Activated T-cell treated with anti-CD3 and anti-CD28 coated beads, Interleukin-2, amount 50 U/mL, for 4 hours (primary cell): ENCODE results near the gene ASH1L. TPM values are rescaled to one million over a fixed set of nuclear protein-coding genes. Genes with fewer than 3 reads are reported as not detected.
"Not testable (repeated sequence)": the region's sequence is repeated elsewhere in the genome, so short reads cannot be mapped to it uniquely, and the experiment has no call there.

ENCODE experiments used
- ATAC-seq, 2 donors: fragments of 200-7000 bp; cut with Tn5 transposase; one replicate each; pipeline ENCODE4 v1.10.0; 2021
- DNase-seq: peaks from one replicate; pipeline ENCODE4 v3.0.0-alpha.2; 2020
- H3K27me3 Mint-ChIP-seq: one replicate; pipeline ENCODE4 v1.8.0; 2021; ENCODE audit warnings: low read depth, mixed read lengths
- H3K36me3 Mint-ChIP-seq: one replicate; pipeline ENCODE4 v1.8.0; 2022; ENCODE audit warnings: mixed read lengths; ENCODE audit not compliant: insufficient read depth
- H3K4me1 Mint-ChIP-seq: one replicate; pipeline ENCODE4 v1.8.0; 2021; ENCODE audit warnings: low read depth, mixed read lengths
- H3K4me3 Mint-ChIP-seq: one replicate; pipeline ENCODE4 v1.8.0; 2021; ENCODE audit warnings: mild to moderate bottlenecking, moderate library complexity, mixed read lengths
- H3K9me3 Mint-ChIP-seq: one replicate; pipeline ENCODE4 v1.8.0; 2021; ENCODE audit warnings: mixed read lengths
- total RNA-seq, 3 donors: library from RNA; stranded (reverse); gene quantifications; one replicate each; pipeline ENCODE4 v1.2.1, GENCODE V29; 2021

The ASH1L gene
- total RNA-seq, 3 donors from 2014 or later, result 23.9 to 27.7 (median 25.5) TPM

- DNase-seq, H3K4me3 Mint-ChIP-seq, H3K36me3 Mint-ChIP-seq, ATAC-seq, H3K4me1 Mint-ChIP-seq, H3K27me3 Mint-ChIP-seq, H3K9me3 Mint-ChIP-seq: not testable (repeated sequence)
Observed at GRCh38 chr1:155575608-155576007, 13.0 kb upstream of the ASH1L start.

GRCh38 chr1:155574077-155574476, 11.5 kb upstream of the ASH1L start:
- no peaks in the 10 kb centered on the region for H3K27me3 Mint-ChIP-seq
- H3K4me1 Mint-ChIP-seq, result peaks cover 15% of the 10 kb centered on the region
- H3K36me3 Mint-ChIP-seq, result peaks cover 6% of the 10 kb centered on the region
- no peak overlapping the region for H3K4me3 Mint-ChIP-seq
- ATAC-seq (no peak), DNase-seq (no peak)
- H3K9me3 Mint-ChIP-seq, result no peaks in the 10 kb centered on the region

GRCh38 chr1:155570593-155570990, 8.0 kb upstream of the ASH1L start:
- no peak for DNase-seq
- Mint-ChIP-seq H3K27me3 (no peaks in the 10 kb centered on the region), H3K4me1 (peaks cover 20% of the 10 kb centered on the region), H3K4me3 (no peak overlapping the region), H3K9me3 (no peaks in the 10 kb centered on the region), H3K36me3 (peaks cover 14% of the 10 kb centered on the region)
- no peak for ATAC-seq

DNA sequence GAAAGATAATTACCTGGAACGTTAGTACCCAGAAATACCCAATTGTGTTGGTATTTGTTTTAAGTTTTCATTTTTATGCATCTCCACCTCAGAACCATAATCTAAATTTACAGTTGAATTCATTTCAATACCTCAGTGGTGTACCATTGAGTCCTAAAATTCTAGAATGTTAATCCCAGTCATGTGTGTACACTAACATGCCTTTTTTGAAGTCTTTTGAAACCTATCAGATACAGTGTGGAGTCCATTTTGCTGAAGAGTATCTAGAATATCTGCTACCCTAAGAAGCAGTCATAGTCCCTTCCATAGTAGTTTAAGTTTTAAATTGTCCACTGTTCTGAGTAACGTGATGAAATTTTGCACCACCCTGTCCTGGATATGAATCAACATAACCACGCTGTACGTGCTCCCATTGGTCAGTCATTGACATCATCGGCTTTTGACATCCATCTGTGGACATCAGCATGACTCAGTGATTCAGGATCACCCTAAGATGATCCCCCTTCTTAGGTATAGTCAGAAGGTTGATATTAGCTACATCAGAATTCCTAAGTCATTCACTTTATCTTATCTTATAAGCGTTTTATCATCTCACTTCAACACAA, 7.5 kb upstream of the ASH1L start:
- Mint-ChIP-seq H3K4me3 (no peak overlapping the region), H3K36me3 (peaks cover 16% of the 10 kb centered on the region), H3K27me3 (no peaks in the 10 kb centered on the region), H3K9me3 (no peaks in the 10 kb centered on the region), H3K4me1 (peaks cover 22% of the 10 kb centered on the region)
- no peak for DNase-seq
- ATAC-seq, result no peak

GRCh38 chr1:155563377-155564022, 897 bp upstream of the ASH1L start:
- Mint-ChIP-seq H3K4me1 (peaks cover 43% of the 10 kb centered on the region), H3K4me3 (peak overlapping the region; percentile 100)
- not testable (repeated sequence) for H3K9me3 Mint-ChIP-seq, H3K36me3 Mint-ChIP-seq, H3K27me3 Mint-ChIP-seq, DNase-seq
- ATAC-seq, result peak; percentile 2 to 4

GRCh38 chr1:155561779-155562580, 623 bp downstream of the ASH1L start:
- H3K36me3 Mint-ChIP-seq, H3K9me3 Mint-ChIP-seq, H3K27me3 Mint-ChIP-seq: not testable (repeated sequence)
- Mint-ChIP-seq H3K4me3 (peak overlapping the region; percentile 100), H3K4me1 (peaks cover 52% of the 10 kb centered on the region)
- DNase-seq (peak; percentile 59), ATAC-seq (peak; percentile 35 to 42)

GRCh38 chr1:155555915-155556314, 6.7 kb downstream of the ASH1L start:
- Mint-ChIP-seq H3K4me1 (peaks cover 51% of the 10 kb centered on the region), H3K9me3 (no peaks in the 10 kb centered on the region), H3K36me3 (peaks cover 9% of the 10 kb centered on the region), H3K4me3 (no peak overlapping the region), H3K27me3 (no peaks in the 10 kb centered on the region)
- DNase-seq, result no peak
- ATAC-seq, result no peak

GRCh38 chr1:155553349-155553748, 9.3 kb downstream of the ASH1L start:
- Mint-ChIP-seq H3K27me3 (no peaks in the 10 kb centered on the region), H3K4me1 (peaks cover 47% of the 10 kb centered on the region), H3K36me3 (peaks cover 14% of the 10 kb centered on the region), H3K9me3 (no peaks in the 10 kb centered on the region), H3K4me3 (no peak overlapping the region)
- no peak for DNase-seq
- ATAC-seq, result no peak

- no peak overlapping the region for H3K4me3 Mint-ChIP-seq
- no peaks in the 10 kb centered on the region for H3K9me3 Mint-ChIP-seq
- DNase-seq (no peak), ATAC-seq (no peak)
- H3K4me1 Mint-ChIP-seq, result peaks cover 55% of the 10 kb centered on the region
- no peaks in the 10 kb centered on the region for H3K27me3 Mint-ChIP-seq
- H3K36me3 Mint-ChIP-seq, result peaks cover 13% of the 10 kb centered on the region
Observed at GRCh38 chr1:155548706-155549105, 13.9 kb downstream of the ASH1L start.

DNA sequence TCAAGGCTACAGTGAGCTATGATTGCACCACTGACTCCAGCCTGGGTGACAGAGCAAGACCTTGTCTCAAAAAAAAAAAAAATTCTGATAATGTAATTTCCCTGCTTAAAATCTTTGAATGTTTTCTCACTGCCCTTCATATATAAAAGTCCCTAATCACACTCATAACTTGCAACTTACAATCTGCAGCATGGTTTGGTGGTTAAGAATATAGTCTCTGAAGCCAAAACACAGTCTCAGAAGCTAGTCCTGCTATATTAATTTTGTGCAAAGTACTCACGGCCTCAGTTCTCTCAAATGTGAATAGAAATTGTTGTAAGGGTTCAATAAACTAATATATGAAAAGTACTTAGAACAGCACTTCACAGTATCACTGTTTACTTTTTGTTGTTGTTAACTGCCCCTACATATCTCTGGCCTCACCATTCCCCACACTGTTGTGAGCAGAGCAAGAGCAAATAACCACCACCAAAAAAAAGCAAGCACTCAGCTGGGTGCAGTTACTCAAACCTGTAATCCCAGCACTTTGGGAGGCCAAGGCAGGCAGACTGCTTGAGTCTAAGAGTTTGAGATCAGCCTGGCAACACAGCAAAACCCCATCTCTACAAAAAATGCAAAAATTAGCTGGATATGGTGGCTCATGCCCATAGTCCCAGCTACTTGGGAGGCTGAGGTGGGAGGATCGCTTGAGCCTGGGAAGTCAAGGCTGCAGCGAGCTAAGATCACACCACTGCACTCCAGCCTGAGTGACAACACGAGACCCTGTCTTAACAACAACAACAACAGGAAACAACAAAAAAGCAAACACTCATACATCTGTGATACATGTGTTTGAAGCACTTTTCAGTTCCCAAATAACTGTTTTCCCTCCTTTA, 22.4 kb downstream of the ASH1L start:
- H3K9me3 Mint-ChIP-seq, result no peaks in the 10 kb centered on the region
- peaks cover 54% of the 10 kb centered on the region for H3K4me1 Mint-ChIP-seq
- no peak for DNase-seq
- no peaks in the 10 kb centered on the region for H3K27me3 Mint-ChIP-seq
- ATAC-seq, result no peak
- H3K4me3 Mint-ChIP-seq, result no peak overlapping the region
- peaks cover 2% of the 10 kb centered on the region for H3K36me3 Mint-ChIP-seq

GRCh38 chr1:155537193-155537592, 25.4 kb downstream of the ASH1L start:
- Mint-ChIP-seq H3K9me3 (no peaks in the 10 kb centered on the region), H3K4me1 (peaks cover 65% of the 10 kb centered on the region), H3K27me3 (no peaks in the 10 kb centered on the region), H3K4me3 (no peak overlapping the region), H3K36me3 (peaks cover 10% of the 10 kb centered on the region)
- ATAC-seq (no peak), DNase-seq (no peak)

- ATAC-seq (no peak), DNase-seq (no peak)
- no peaks in the 10 kb centered on the region for H3K27me3 Mint-ChIP-seq
- H3K9me3 Mint-ChIP-seq, result no peaks in the 10 kb centered on the region
- peaks cover 22% of the 10 kb centered on the region for H3K36me3 Mint-ChIP-seq
- H3K4me1 Mint-ChIP-seq, result peaks cover 49% of the 10 kb centered on the region
- H3K4me3 Mint-ChIP-seq, result no peak overlapping the region
Observed at GRCh38 chr1:155531624-155532023, 31.0 kb downstream of the ASH1L start.

DNA sequence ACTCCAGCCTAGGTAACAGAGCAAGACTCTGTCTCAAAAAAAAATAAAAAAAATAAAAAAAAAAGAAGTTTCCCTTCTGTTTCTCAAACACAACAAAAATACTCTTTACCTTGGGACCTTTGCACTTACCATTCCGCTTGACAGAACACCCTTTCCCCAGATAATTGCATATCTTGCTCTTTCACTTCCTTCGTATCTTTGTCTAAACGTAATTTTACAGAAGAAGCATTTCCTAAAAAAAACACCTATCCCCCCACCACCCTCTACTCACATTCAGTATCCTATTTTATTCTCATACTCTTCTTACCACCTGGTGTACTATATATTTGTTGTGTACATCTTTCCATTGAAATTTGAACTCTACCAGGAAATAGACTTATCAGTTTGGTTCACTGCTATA, 32.7 kb downstream of the ASH1L start:
- no peaks in the 10 kb centered on the region for H3K9me3 Mint-ChIP-seq
- H3K4me1 Mint-ChIP-seq, result peaks cover 43% of the 10 kb centered on the region
- H3K27me3 Mint-ChIP-seq, result no peaks in the 10 kb centered on the region

GRCh38 chr1:155529109-155529508, 33.5 kb downstream of the ASH1L start:
- DNase-seq, result no peak
- Mint-ChIP-seq H3K4me3 (no peak overlapping the region), H3K4me1 (peaks cover 39% of the 10 kb centered on the region), H3K9me3 (no peaks in the 10 kb centered on the region), H3K36me3 (peaks cover 17% of the 10 kb centered on the region), H3K27me3 (no peaks in the 10 kb centered on the region)
- ATAC-seq, result no peak

More for the DNA sequence above, 32.7 kb downstream of the ASH1L start:
- peak overlapping the region; percentile 22 for H3K4me3 Mint-ChIP-seq
- DNase-seq, result no peak
- no peak for ATAC-seq
- peaks cover 22% of the 10 kb centered on the region for H3K36me3 Mint-ChIP-seq
